Upper lobe of left lung (tissue), 4 donors: ENCODE data around the gene ZC3H4.

Experiments used
- CTCF ChIP-seq, 6 experiments: fragments of 450-650 bp in 4 of 6; fragments of 200-600 bp in 2 of 6; sonication (generic) in 2 of 6; IDR thresholded peaks; one replicate each; pipeline ENCODE4 v1.5.1; 2016 to 2019; ENCODE audit warnings: antibody characterized with exemption in 6 of 6
- EP300 ChIP-seq, 4 donors: sonication (generic); formaldehyde crosslinking; IDR thresholded peaks; one replicate each; pipeline ENCODE4 v1.5.1; 2017; ENCODE audit warnings: antibody characterized with exemption in 4 of 4, control low read depth in 2 of 4
- POLR2AphosphoS5 ChIP-seq, 2 donors: sonication (generic); formaldehyde crosslinking; IDR thresholded peaks; one replicate each; pipeline ENCODE4 v1.5.1; 2017; ENCODE audit warnings: antibody characterized with exemption in 2 of 2

- TF ChIP-seq POLR2AphosphoS5 (IDR thresholded peaks at IDR 0.05) (no peak), CTCF (IDR thresholded peaks at IDR 0.05) (no peak), EP300 (IDR thresholded peaks at IDR 0.05) (no peak)
These were observed 16.0 kb upstream of the ZC3H4 start for GRCh38 chr19:47129579-47129978.
